ENCODE measurements around the gene ZFAND3.

GRCh38 chr6:37897818-37898515 is 78.4 kb downstream of the ZFAND3 start:
- TF ChIP-seq STAT1 (IDR thresholded peaks at IDR 0.05; ENCODE audit: unreplicated experiment), result no peak
- TF ChIP-seq EZH2 (IDR thresholded peaks at IDR 0.05; ENCODE audit: low read depth, unreplicated experiment), result no peak
- no peak for TF ChIP-seq POLR2AphosphoS5 (IDR thresholded peaks at IDR 0.05; ENCODE audit: low read depth)
- no peak for TF ChIP-seq CTCF (conservative IDR thresholded peaks at IDR 0.05; ENCODE audit: low read depth in 2 of 2)
- TF ChIP-seq NANOG (IDR thresholded peaks at IDR 0.05; ENCODE audit: borderline replicate concordance), result no peak
- TF ChIP-seq ETS1 (IDR thresholded peaks at IDR 0.05), result no peak
- no peak for TF ChIP-seq REST (IDR thresholded peaks at IDR 0.05; ENCODE audit: unreplicated experiment)
- TF ChIP-seq EZH2phosphoT487 (IDR thresholded peaks at IDR 0.05; ENCODE audit: unreplicated experiment), result no peak
- TF ChIP-seq CREB1 (CRISPR knock-in tag; IDR thresholded peaks at IDR 0.05; ENCODE audit: low read depth), result no peak
- TF ChIP-seq JUNB (IDR thresholded peaks at IDR 0.05; ENCODE audit: unreplicated experiment), result no peak
- TF ChIP-seq ZNF462 (CRISPR knock-in tag; IDR thresholded peaks at IDR 0.05), result no peak

Measured in GM23338 (cell line).